ENCODE data around the gene CYP4F22. TPM values are rescaled to one million over a fixed set of nuclear protein-coding genes. Genes with fewer than 3 reads are reported as not detected.
A peak's percentile ranks its signal among the peaks of the same experiment; 100 is the strongest.
"Not testable (repeated sequence)": the region's sequence is repeated elsewhere in the genome, so short reads cannot be mapped to it uniquely, and the experiment has no call there.

Gene CYP4F22
- total RNA-seq, 1 experiment from 2014 or later: not detected

- Histone ChIP-seq H3K4me2 (no peak overlapping the region), H3K36me3 (ENCODE audit: low read depth) (no peaks in the 10 kb centered on the region), H3K9me2 (ENCODE audit: insufficient read depth) (no peaks in the 10 kb centered on the region), H3F3A (ENCODE audit: insufficient read depth, low read depth) (no peaks in the 10 kb centered on the region), H3K27me3 (ENCODE audit: insufficient read depth, low read depth) (peaks cover 24% of the 10 kb centered on the region; the same call in 1 of the 2 replicates), H4K20me1 (ENCODE audit: insufficient read depth) (no peaks in the 10 kb centered on the region; the same call in 1 of the 2 replicates), H3K4me1 (replicated peaks; ENCODE audit: insufficient read depth) (peaks cover 4% of the 10 kb centered on the region), H3K27ac (no peak overlapping the region), H2AFZ (no peak overlapping the region), H3K4me3 (no peak overlapping the region), H3K9me3 (ENCODE audit: insufficient read depth, low read depth) (no peaks in the 10 kb centered on the region), H3K79me2 (ENCODE audit: low read depth) (no peaks in the 10 kb centered on the region)
- CTCF ChIA-PET: no interaction called here
- BruUV-seq (replicated peaks): no TSS peak
- POLR2A ChIA-PET (ENCODE audit: unreplicated experiment): no interaction called here
- intact Hi-C loops (cut with micrococcal nuclease; ENCODE audit: unreplicated experiment): no loop called here
- TF ChIP-seq, protein P1, sequence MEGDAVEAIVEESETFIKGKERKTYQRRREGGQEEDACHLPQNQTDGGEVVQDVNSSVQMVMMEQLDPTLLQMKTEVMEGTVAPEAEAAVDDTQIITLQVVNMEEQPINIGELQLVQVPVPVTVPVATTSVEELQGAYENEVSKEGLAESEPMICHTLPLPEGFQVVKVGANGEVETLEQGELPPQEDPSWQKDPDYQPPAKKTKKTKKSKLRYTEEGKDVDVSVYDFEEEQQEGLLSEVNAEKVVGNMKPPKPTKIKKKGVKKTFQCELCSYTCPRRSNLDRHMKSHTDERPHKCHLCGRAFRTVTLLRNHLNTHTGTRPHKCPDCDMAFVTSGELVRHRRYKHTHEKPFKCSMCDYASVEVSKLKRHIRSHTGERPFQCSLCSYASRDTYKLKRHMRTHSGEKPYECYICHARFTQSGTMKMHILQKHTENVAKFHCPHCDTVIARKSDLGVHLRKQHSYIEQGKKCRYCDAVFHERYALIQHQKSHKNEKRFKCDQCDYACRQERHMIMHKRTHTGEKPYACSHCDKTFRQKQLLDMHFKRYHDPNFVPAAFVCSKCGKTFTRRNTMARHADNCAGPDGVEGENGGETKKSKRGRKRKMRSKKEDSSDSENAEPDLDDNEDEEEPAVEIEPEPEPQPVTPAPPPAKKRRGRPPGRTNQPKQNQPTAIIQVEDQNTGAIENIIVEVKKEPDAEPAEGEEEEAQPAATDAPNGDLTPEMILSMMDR (conservative IDR thresholded peaks at IDR 0.05): no peak
- no peak for TF ChIP-seq EZH2 (IDR thresholded peaks at IDR 0.05; ENCODE audit: low read depth)
- no peak for DNase-seq
Measured at GRCh38 chr19:15527705-15528104, 19.4 kb downstream of the CYP4F22 start.

GRCh38 chr19:15529774-15530372 lies 21.5 kb downstream of the CYP4F22 start:
- Histone ChIP-seq H3F3A (ENCODE audit: insufficient read depth, low read depth) (no peaks in the 10 kb centered on the region), H3K36me3 (ENCODE audit: low read depth) (no peaks in the 10 kb centered on the region), H3K9me2 (ENCODE audit: insufficient read depth) (no peaks in the 10 kb centered on the region), H3K4me3 (no peak overlapping the region), H3K9me3 (ENCODE audit: insufficient read depth, low read depth) (no peaks in the 10 kb centered on the region), H3K27ac (no peak overlapping the region), H3K4me1 (replicated peaks; ENCODE audit: insufficient read depth) (peaks cover 11% of the 10 kb centered on the region), H3K4me2 (no peak overlapping the region), H3K27me3 (ENCODE audit: insufficient read depth, low read depth) (peaks cover 9% of the 10 kb centered on the region; the same call in 1 of the 2 replicates), H4K20me1 (ENCODE audit: insufficient read depth) (no peaks in the 10 kb centered on the region), H3K79me2 (ENCODE audit: low read depth) (no peaks in the 10 kb centered on the region), H2AFZ (no peak overlapping the region)
- no TSS peak for BruUV-seq (replicated peaks)
- peak; percentile 19 to 78 for DNase-seq
- ChIA-PET CTCF (no interaction called here), POLR2A (ENCODE audit: unreplicated experiment) (no interaction called here)
- intact Hi-C loops (cut with micrococcal nuclease; ENCODE audit: unreplicated experiment): no loop called here
- TF ChIP-seq, protein P1 (conservative IDR thresholded peaks at IDR 0.05): no peak
- no peak for TF ChIP-seq EZH2 (IDR thresholded peaks at IDR 0.05; ENCODE audit: low read depth)

- H3K4me1 ChIP-seq (replicated peaks; ENCODE audit: insufficient read depth): peaks cover 11% of the 10 kb centered on the region
- H3K4me3 ChIP-seq: no peak overlapping the region
- no peaks in the 10 kb centered on the region for H4K20me1 ChIP-seq (ENCODE audit: insufficient read depth)
- H3K27ac ChIP-seq: no peak overlapping the region
- no TSS peak for BruUV-seq (replicated peaks)
- TF ChIP-seq, protein P1 (conservative IDR thresholded peaks at IDR 0.05): no peak
- TF ChIP-seq EZH2 (IDR thresholded peaks at IDR 0.05; ENCODE audit: low read depth): no peak
- peak; percentile 21 to 58 for DNase-seq
- no peak overlapping the region for H3K4me2 ChIP-seq
- CTCF ChIA-PET: interaction anchor here (0.6 kb wide), 1 partner anchor 1184 kb away, joined by 3 read pairs; no protein-coding TSS in a partner anchor
- H3F3A ChIP-seq (ENCODE audit: insufficient read depth, low read depth): no peaks in the 10 kb centered on the region
- POLR2A ChIA-PET (ENCODE audit: unreplicated experiment): no interaction called here
- H2AFZ ChIP-seq: no peak overlapping the region
- peaks cover 20% of the 10 kb centered on the region for H3K27me3 ChIP-seq (ENCODE audit: insufficient read depth, low read depth)
- no peaks in the 10 kb centered on the region for H3K36me3 ChIP-seq (ENCODE audit: low read depth)
- H3K79me2 ChIP-seq (ENCODE audit: low read depth): no peaks in the 10 kb centered on the region
- no peaks in the 10 kb centered on the region for H3K9me2 ChIP-seq (ENCODE audit: insufficient read depth)
- H3K9me3 ChIP-seq (ENCODE audit: insufficient read depth, low read depth): no peaks in the 10 kb centered on the region
- intact Hi-C loops (cut with micrococcal nuclease; ENCODE audit: unreplicated experiment): no loop called here
Measured at GRCh38 chr19:15532779-15533521, 24.6 kb downstream of the CYP4F22 start.

- H3K27ac ChIP-seq; H3K9me2 ChIP-seq (ENCODE audit: insufficient read depth); H4K20me1 ChIP-seq (ENCODE audit: insufficient read depth); DNase-seq; H2AFZ ChIP-seq; intact Hi-C loops (cut with micrococcal nuclease; ENCODE audit: unreplicated experiment); CTCF ChIA-PET; H3K4me3 ChIP-seq; H3K9me3 ChIP-seq (ENCODE audit: insufficient read depth, low read depth); H3F3A ChIP-seq (ENCODE audit: insufficient read depth, low read depth); POLR2A ChIA-PET (ENCODE audit: unreplicated experiment); H3K36me3 ChIP-seq (ENCODE audit: low read depth); H3K4me2 ChIP-seq; BruUV-seq (replicated peaks); H3K79me2 ChIP-seq (ENCODE audit: low read depth): not testable (repeated sequence)
- Histone ChIP-seq H3K4me1 (replicated peaks; ENCODE audit: insufficient read depth) (peaks cover 11% of the 10 kb centered on the region), H3K27me3 (ENCODE audit: insufficient read depth, low read depth) (peaks cover 21% of the 10 kb centered on the region)
Measured at GRCh38 chr19:15533522-15533830, 25.2 kb downstream of the CYP4F22 start.

All from PC-9 (cell line).